HG03280 (cell line): Measurements from ENCODE around the gene COMMD7.
"Not testable (repeated sequence)": the region's sequence is repeated elsewhere in the genome, so short reads cannot be mapped to it uniquely, and the experiment has no call there.

ENCODE experiments used
- ATAC-seq: cut with Tn5 transposase; IDR thresholded peaks from one replicate; pipeline ENCODE4 v1.9.1; 2021; ENCODE audit warnings: mild to moderate bottlenecking, moderate library complexity; ENCODE audit not compliant: unreplicated experiment

The COMMD7 gene

GRCh38 chr20:32737371-32738223 lies 5.7 kb downstream of the COMMD7 start:
- ATAC-seq = no peak

- ATAC-seq = no peak
These were observed 11.4 kb downstream of the COMMD7 start for GRCh38 chr20:32731882-32732266.

- not testable (repeated sequence) for ATAC-seq
These were observed 13.9 kb downstream of the COMMD7 start for GRCh38 chr20:32729334-32729733.

- ATAC-seq = not testable (repeated sequence)
These were observed 14.8 kb downstream of the COMMD7 start for GRCh38 chr20:32728435-32728834.

GRCh38 chr20:32727683-32728082 lies 15.6 kb downstream of the COMMD7 start:
- ATAC-seq = no peak

GRCh38 chr20:32718749-32719348 lies 24.4 kb downstream of the COMMD7 start:
- no peak for ATAC-seq

- ATAC-seq = no peak
These were observed 31.9 kb downstream of the COMMD7 start for GRCh38 chr20:32711346-32711745.

- no peak for ATAC-seq
These were observed 33.6 kb downstream of the COMMD7 start for GRCh38 chr20:32709632-32710121.

- not testable (repeated sequence) for ATAC-seq
These were observed 34.1 kb downstream of the COMMD7 start for GRCh38 chr20:32709029-32709631.

GRCh38 chr20:32707691-32708581 lies 35.3 kb downstream of the COMMD7 start:
- no peak for ATAC-seq

GRCh38 chr20:32706486-32706885 lies 36.8 kb downstream of the COMMD7 start:
- ATAC-seq = no peak

GRCh38 chr20:32702706-32703425 lies 40.4 kb downstream of the COMMD7 start:
- ATAC-seq = no peak

GRCh38 chr20:32697608-32698007 lies 45.7 kb downstream of the COMMD7 start:
- no peak for ATAC-seq

GRCh38 chr20:32695089-32695488 lies 48.2 kb downstream of the COMMD7 start:
- no peak for ATAC-seq

- not testable (repeated sequence) for ATAC-seq
These were observed 54.3 kb downstream of the COMMD7 start for GRCh38 chr20:32688966-32689365.

- no peak for ATAC-seq
These were observed 56.1 kb downstream of the COMMD7 start for GRCh38 chr20:32687180-32687532.

- no peak for ATAC-seq
These were observed 56.6 kb downstream of the COMMD7 start for GRCh38 chr20:32686530-32687179.

- no peak for ATAC-seq
These were observed 57.4 kb downstream of the COMMD7 start for GRCh38 chr20:32685541-32686529.
